Astrocyte of the spinal cord (primary cell): ENCODE results near the gene ADARB1.

ENCODE experiments used
- DNase-seq: peaks from one replicate; pipeline ENCODE4 v3.0.0; 2011; ENCODE audit warnings: low read depth, low spot score
- H3K4me3 ChIP-seq: 2 replicates; pipeline ENCODE4 v1.5.1; 2011; ENCODE audit warnings: low read depth, mild to moderate bottlenecking, low read length, moderate library complexity
- CTCF ChIP-seq: IDR thresholded peaks from 2 replicates; pipeline ENCODE4 v1.5.1; 2012; ENCODE audit warnings: low read depth, mild to moderate bottlenecking, low read length, inconsistent platforms
- in situ Hi-C: cut with HindIII; loops from 2 replicates; pipeline ENCODE4 v1.10.0; 2017; ENCODE audit warnings: low sequenced_read_pairs

ADARB1 gene

GRCh38 chr21:45029948-45030681 lies 44.3 kb upstream of the ADARB1 start:
- in situ Hi-C loops = no loop called here
- DNase-seq = no peak
- H3K4me3 ChIP-seq = no peak overlapping the region
- TF ChIP-seq CTCF = no peak

- no peak for TF ChIP-seq CTCF
- in situ Hi-C loops = no loop called here
- no peak for DNase-seq
- no peak overlapping the region for H3K4me3 ChIP-seq
Measured at GRCh38 chr21:45030682-45031570, 43.5 kb upstream of the ADARB1 start.

- in situ Hi-C loops = no loop called here
- H3K4me3 ChIP-seq = no peak overlapping the region
- peak; percentile 56 for DNase-seq
- TF ChIP-seq CTCF = no peak
Measured at GRCh38 chr21:45031571-45032191, 42.7 kb upstream of the ADARB1 start.

- no peak for TF ChIP-seq CTCF
- no peak for DNase-seq
- no peak overlapping the region for H3K4me3 ChIP-seq
- in situ Hi-C loops = no loop called here
Measured at GRCh38 chr21:45032332-45032731, 42.0 kb upstream of the ADARB1 start.

- H3K4me3 ChIP-seq = no peak overlapping the region
- no peak for TF ChIP-seq CTCF
- no peak for DNase-seq
- in situ Hi-C loops = no loop called here
Measured at GRCh38 chr21:45032977-45033710, 41.2 kb upstream of the ADARB1 start.
